ENCODE data around the gene ADAM8. TPM values are rescaled to one million over a fixed set of nuclear protein-coding genes. Genes with fewer than 3 reads are reported as not detected.

The ADAM8 gene
- total and polyA plus RNA-seq, 10 of the 15 experiments (the other 5 are each of a cell fraction or from before 2014, with no cell fraction given): 0.37 to 92.7 (median 21.7) TPM

DNA sequence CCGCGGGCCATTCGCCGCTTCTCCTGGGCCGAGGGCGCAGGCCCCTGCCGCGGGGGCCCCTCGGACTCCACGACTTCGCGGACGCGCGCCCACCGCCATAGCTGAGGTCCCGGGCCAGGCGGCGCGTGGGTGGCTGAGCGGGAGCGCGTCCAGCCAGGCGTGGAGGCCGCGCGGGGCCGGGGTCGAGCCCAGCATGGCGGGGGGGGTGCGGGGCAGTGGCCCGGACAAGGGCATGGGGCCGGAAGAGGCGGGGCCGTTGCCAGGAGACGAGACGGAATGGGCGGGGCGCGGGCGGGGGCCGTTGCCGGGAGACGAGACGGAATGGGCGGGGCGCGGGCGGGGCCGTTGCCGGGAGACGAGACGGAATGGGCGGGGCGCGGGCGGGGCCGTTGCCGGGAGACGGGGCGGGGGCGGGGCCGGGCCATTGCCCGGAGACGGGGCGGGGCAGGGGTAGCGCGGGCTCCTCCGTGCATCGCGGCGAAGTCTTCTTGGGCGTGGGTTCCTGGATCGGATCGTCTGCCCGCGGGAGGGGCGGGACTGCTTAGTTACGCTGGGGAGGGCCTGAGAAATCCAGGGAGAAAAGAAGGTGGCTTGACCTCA lies 14.8 kb downstream of the ADAM8 start (continued):
- TF ChIP-seq, protein P1, sequence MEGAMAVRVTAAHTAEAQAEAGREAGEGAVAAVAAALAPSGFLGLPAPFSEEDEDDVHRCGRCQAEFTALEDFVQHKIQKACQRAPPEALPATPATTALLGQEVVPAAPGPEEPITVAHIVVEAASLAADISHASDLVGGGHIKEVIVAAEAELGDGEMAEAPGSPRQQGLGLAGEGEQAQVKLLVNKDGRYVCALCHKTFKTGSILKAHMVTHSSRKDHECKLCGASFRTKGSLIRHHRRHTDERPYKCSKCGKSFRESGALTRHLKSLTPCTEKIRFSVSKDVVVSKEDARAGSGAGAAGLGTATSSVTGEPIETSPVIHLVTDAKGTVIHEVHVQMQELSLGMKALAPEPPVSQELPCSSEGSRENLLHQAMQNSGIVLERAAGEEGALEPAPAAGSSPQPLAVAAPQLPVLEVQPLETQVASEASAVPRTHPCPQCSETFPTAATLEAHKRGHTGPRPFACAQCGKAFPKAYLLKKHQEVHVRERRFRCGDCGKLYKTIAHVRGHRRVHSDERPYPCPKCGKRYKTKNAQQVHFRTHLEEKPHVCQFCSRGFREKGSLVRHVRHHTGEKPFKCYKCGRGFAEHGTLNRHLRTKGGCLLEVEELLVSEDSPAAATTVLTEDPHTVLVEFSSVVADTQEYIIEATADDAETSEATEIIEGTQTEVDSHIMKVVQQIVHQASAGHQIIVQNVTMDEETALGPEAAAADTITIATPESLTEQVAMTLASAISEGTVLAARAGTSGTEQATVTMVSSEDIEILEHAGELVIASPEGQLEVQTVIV (IDR thresholded peaks at IDR 0.05; ENCODE audit: borderline replicate concordance, partially characterized antibody): no peak
- TF ChIP-seq ATF3 (IDR thresholded peaks at IDR 0.05; ENCODE audit: borderline replicate concordance, extremely low read depth, low read depth, low read length): no peak
- no peak for TF ChIP-seq MEF2A (IDR thresholded peaks at IDR 0.05; ENCODE audit: insufficient read depth, low read depth, low read length)
- no peak for TF ChIP-seq ELK1 (IDR thresholded peaks at IDR 0.05; ENCODE audit: low read depth, low read length)
- no peak for TF ChIP-seq TAF1 (IDR thresholded peaks at IDR 0.05; ENCODE audit: borderline replicate concordance, low read depth, low read length)
- TF ChIP-seq NR2F1 (conservative IDR thresholded peaks at IDR 0.05): peak; percentile 79
- no peak for TF ChIP-seq IRF3 (IDR thresholded peaks at IDR 0.05)
- TF ChIP-seq PAX5 (IDR thresholded peaks at IDR 0.05; ENCODE audit: borderline replicate concordance, low read depth, low read length): peak; percentile 46; the same call in 1 of the 2 replicates
- TF ChIP-seq CEBPB (IDR thresholded peaks at IDR 0.05; ENCODE audit: borderline replicate concordance in 1 of 2, low read depth in 2 of 2, low read length in 2 of 2): no peak
- TF ChIP-seq SRF (IDR thresholded peaks at IDR 0.05; ENCODE audit: low read depth in 2 of 2, low read length in 2 of 2): peak in 1 of 2 experiments; percentile 47; a peak in 2 of 4 replicates
- no peak for TF ChIP-seq ZZZ3 (IDR thresholded peaks at IDR 0.05; ENCODE audit: control insufficient read depth, insufficient read length, low read depth)
- no peak for TF ChIP-seq EED (IDR thresholded peaks at IDR 0.05; ENCODE audit: low read depth)
- TF ChIP-seq SMAD1 (IDR thresholded peaks at IDR 0.05; ENCODE audit: low read depth, partially characterized antibody): no peak
- no peak for TF ChIP-seq CHD2 (IDR thresholded peaks at IDR 0.05; ENCODE audit: borderline replicate concordance, low read depth, low read length)
- TF ChIP-seq MYB (IDR thresholded peaks at IDR 0.05; ENCODE audit: borderline replicate concordance, low read depth, low read length): no peak
- TF ChIP-seq MEF2B (IDR thresholded peaks at IDR 0.05; ENCODE audit: partially characterized antibody, poor library complexity, severe bottlenecking): no peak
